SK-MEL-5 (cell line): ENCODE data around the gene HOXB5. TPM values are rescaled to one million over a fixed set of nuclear protein-coding genes. Genes with fewer than 3 reads are reported as not detected.

Source experiments
- DNase-seq: peaks from one replicate; pipeline ENCODE4 v3.0.0-alpha.2; 2016; ENCODE audit warnings: low read depth, low spot score
- in situ Hi-C: cut with HindIII; loops from 2 replicates; pipeline ENCODE4 v1.10.0; 2016; ENCODE audit warnings: low sequenced_read_pairs, high pct_unique_total_duplicates, low pct_unique_long_range_greater_than_20kb
- total RNA-seq: library from RNA; depleted of rRNA; stranded (reverse); fragments of >200 nt; shearing (Covaris generic); gene quantifications from 2 replicates; pipeline ENCODE4 v1.2.3, GENCODE V29; 2014

Gene HOXB5
- total RNA-seq, 1 experiment from 2014 or later: not detected

DNA sequence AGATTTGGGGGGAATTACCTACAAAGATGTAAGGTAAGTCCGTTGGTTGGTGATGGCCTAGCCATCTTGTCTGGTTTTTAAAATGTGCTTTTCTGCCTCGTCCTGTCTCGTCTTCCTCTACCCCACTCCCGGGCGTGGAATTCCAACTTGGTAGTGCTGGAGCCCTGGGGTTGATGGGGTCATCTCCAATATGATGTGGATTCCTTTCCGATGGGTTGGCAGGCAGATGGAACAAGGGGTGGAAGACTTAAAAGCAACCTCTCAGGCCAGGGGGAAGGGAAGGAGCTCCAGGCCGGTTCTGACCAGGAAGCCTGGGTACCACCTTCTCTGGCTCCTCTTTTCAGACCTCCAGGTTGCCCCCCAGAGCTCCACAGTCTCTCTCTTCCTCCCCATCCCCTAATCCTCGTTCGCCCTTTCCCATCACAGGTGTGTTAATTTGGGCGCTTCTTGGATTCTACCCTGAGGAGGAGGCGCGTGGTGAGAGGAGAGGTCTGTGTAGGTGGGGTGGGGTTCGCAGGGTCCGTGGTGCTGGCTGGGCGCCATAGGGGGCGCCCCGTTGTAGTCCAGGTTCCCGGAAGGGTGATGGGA lies 43.6 kb downstream of the HOXB5 start:
- in situ Hi-C loops: no loop called here
- DNase-seq: no peak

DNA sequence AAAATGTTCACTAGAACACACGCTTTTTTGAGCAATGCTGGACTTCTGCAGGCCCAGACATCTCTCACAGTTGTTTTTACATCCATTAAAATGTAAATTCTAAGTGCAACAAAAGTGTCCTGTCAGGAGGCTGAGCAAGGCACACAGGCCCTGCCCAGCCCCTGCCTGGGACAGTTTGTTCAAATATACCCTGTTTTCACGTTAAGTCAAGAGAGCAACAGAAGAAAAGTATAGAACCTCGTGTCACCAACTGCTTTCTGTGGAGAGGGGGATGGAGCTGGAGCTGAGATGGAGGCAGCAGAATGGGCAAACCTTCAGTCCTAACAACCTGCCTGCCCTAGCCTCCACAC lies 44.3 kb downstream of the HOXB5 start:
- DNase-seq: no peak
- in situ Hi-C loops: no loop called here

DNA sequence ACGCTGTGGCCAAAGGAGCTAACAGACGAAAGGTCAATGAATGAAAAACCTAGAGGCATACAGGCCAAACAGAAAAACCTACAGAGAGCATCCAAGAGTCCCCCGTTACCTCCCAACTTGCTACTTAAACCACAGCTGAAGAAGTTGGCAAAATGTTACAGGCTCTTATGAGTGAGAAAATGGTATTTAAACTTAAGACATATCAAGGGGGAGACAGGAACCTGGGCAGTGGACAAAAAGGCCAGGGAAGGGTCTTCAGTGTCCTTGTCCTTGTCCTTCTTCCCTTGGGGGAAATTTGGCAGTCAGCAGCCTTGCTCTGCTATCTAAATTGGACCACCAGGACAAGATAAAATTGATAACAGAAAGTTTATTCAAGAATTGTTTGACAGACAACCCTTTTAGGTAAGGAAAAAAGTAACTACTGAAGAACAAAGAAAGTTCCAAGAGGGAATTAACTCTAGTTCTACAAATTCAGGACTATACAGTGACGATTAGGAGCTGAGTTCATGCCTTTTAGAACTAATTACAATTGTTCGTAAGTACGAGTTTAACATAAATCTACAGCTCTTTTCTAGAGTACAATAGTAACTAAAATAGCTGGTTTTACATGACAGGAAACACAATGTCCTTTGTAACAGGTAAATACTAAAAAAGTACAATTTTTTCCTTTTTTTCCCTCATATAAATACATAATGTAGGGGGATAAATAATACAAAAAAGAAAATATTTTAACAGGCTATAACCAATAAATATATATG lies 44.9 kb downstream of the HOXB5 start:
- in situ Hi-C loops: no loop called here
- no peak for DNase-seq

DNA sequence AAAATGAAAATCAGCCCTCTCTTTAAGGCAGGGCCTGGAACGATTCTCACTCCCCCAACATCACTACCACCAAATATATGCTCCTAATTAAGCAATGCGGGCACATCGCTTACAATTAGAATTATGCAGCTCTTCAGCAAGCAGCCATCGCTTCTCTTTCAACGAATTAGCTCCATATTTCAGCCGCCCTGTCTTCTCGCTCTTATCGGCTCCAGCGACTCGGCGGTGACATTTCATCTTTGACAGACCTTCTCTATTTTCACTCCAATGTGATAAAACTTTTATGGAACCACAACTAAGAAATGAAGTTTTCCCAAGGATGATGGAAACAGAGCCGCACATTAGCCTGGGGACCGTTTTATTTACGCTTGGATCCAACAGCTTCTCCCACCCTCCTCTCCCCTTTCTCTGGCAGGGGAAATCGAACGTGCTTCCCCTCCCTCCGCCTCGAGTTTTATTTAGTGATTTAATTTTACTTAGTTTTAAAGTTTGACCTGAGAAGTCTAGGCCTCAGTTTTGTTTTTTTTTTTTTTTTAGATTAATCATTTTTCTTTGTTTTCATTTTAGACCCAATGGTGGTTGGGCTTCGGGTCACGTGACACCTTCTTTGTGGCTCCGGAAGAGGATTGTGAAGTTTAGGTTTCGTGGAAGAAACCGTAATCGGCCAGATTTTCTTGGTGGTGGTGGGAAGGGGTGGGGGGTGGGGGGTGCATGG lies 45.6 kb downstream of the HOXB5 start:
- no peak for DNase-seq
- in situ Hi-C loops: no loop called here

DNA sequence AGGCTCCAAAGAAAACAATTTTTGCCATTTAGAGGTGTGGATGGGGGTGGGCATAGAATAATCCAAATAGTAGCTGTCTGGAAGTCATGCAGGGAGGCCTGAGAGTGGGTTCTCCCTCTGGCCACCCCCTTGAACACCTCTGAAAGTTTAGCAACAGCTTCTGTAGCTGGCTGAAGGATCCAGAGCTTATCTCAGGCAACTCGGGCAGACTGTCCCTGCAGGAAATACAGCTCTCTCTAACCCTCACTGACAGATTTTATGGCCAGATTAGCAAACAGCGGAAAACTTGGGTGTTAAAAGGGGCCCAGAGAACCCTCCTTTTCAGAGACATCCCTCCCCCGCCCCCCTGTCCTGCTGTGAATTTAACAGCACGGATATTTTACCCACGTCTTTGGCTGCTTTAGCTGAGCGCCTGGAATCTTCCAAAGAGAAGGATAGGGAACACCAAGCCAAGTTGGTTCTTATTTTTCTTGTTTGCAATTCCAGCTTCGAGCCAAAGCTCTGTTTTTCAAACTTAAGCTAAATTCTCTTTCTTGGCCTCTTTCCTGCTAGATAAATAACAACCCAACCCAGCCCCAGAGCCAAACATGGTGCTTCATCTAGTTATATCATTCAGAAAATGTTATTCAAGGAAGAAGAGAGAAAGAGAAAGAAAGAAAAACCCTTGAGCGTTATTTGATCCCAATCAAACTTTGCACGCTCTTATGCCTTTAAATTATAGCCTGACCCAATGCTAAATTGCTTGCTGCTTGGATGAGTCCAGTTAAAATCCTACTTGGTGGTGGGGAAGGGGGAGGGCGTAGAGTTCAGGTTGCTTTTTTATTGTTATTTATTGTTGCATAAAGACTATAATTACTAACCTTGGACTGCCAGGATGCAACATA lies 46.4 kb downstream of the HOXB5 start:
- in situ Hi-C loops: no loop called here
- DNase-seq: no peak

DNA sequence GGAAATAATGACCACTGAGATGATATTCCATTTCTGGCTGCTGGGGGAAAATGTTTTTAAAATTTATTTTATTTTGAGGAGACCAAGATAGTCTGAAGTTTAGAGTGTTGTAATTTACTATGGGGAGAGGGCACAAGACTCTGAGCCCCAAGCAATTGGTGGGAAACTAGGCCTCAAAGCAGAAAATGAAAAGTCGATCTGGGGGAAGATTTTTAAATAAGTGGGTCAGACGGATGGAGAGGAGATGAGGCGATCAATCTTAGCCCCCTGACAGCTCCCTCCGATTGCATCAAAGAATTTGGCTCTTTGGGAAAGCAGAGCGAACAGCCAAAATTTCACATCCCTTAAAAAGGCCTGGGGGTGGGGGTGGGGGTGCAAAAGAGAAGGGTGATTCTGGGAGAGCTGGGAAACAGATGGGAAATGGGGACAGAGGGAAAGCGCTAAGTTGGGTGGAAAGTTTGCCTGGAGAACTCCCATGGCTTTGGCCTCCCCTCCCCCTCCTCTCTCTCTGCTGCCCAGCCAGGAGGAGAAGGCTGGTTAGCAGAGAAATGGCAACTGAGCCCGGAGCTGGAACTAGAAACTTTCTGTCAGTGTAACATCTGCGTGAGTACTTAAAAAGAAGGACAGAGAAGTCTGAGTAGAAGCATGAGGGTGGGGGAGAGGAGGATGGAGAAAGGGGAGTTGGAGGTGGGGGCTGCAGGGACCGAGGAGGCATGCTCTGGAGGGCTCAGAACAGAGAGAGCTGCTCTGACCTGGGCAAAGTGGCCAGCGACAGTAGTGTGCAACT lies 47.2 kb downstream of the HOXB5 start:
- in situ Hi-C loops: no loop called here
- no peak for DNase-seq

DNA sequence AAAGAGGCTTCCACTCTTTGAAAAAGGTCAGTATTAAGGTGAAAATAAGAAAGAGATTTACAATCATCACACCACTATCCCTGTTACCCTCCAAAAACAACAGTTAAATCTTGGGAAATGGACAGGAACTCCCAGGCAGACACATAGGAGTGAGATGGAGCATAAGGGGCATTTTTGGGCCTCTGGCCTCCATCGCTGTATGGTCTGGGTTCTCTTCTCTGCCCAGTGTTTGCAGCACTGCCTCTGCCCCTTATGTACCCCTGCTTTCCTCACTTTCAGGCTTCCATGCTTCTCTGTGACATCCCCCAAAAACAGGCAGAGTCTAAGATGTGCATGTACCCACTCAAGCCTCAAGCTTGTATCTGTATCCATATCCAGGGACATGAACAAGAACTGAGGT lies 48.0 kb downstream of the HOXB5 start:
- DNase-seq: no peak
- in situ Hi-C loops: no loop called here

DNA sequence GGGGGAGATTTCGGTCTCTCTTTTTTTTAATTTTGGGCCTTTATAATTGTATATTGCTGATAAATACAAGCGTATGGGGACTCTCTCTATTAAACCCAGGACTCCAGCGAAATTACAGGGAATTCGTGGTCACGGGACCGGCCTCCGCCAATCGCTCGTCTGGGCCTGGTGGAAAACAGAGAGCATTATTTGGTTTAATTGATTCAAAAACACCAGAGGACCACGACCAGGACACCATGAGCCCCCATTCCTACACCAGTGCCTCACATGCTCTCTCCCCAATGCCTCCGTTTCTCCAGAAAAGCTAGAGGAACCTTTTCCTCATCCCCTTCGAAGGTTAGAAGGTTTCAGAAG lies 48.6 kb downstream of the HOXB5 start, which contains the start of gene HOXB2:
TSS of gene HOXB2 (minus strand) at position 88 of the 354 bp plus-strand sequence. CDS start 198 bp downstream, outside the sequence.
- in situ Hi-C loops: no loop called here
- no peak for DNase-seq

DNA sequence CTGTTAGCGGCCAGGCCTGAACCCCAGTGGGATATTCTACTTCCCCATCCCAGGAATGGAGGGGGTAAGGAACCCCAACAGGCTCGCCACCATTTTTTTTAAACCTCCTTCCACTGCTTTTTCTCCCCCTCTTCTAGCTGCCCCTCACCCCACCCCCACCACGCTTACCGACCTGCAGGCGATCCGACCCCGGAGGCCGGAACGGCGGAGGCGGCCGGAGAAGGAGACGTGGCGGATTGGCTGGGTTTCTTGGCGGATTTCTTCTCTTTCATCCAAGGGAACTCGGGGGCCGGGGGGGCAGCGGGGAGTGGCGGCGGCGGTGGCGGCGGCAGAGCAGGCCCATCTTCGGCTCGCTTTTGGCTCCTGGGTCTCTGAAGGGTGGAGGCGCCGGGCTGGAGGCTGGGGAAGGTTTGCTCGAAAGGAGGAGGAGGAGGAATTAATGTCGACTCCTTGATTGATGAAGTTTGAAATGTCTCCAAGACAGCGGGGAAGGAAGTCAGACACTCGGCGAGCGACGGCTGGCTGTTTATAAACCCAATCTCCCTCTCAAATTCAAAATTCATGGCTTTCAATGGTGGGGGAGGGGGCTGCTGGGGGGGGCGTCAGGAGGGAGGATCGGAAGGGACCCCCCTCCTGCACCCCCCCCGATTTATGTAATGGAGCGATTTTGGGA lies 49.1 kb downstream of the HOXB5 start:
- no peak for DNase-seq
- in situ Hi-C loops: no loop called here

DNA sequence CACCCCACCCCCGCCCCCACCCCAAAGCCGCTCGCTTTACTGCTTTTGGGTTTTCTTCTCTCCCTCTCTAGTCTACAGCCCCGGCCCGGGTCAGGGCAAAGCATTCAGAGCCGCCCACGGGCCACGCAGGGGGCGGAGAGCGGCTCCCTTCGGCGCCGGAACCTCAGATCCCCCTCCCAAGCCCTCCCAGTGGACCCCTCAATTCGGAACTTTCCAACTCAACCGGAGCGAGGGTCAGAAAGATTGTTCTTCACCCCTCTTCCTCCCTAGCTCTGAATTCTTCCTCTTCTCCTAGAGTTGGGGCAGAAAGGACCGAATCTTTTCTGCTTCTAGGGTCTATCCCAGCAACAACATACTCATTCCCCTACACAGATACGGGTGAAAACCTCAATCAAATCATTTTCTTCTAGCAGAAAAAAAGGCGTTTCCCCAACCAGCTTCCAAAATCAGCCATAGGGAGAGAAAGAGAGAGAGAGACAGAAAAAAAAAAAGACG lies 49.7 kb downstream of the HOXB5 start:
- in situ Hi-C loops: no loop called here
- DNase-seq: no peak

DNA sequence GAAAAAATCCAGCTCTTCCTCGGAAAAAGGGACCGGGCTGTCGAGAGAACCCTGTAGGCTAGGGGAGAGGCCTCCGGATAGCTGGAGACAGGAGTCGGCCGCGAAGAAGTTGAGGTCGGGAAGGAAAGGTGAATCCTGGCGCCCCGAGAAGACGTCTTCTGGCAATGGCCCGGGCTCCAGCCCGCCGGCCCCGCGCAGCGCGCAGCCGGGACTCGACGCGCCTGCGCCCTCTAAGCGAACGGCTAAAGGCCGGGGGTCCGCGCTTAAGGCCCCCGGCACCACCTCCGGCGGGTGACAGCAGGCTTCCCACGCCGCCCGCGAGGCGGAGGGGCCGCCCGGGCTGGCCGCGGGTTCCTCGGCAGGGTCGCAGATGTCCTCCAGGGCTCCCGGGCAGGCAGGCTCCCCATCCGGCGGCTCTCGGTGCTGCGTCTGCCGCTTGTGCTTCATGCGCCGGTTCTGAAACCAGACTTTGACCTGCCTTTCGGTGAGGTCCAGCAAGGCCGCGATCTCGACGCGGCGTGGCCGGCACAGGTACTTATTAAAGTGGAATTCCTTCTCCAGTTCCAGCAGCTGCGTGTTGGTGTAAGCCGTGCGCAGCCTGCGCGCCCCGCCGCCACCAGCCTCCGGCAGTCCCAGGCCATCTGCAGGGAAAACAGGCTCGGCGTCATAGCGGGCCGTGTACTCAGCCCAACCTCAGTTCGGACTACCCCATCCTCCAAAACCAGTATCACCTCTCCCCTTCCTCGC lies 50.3 kb downstream of the HOXB5 start:
- no peak for DNase-seq

DNA sequence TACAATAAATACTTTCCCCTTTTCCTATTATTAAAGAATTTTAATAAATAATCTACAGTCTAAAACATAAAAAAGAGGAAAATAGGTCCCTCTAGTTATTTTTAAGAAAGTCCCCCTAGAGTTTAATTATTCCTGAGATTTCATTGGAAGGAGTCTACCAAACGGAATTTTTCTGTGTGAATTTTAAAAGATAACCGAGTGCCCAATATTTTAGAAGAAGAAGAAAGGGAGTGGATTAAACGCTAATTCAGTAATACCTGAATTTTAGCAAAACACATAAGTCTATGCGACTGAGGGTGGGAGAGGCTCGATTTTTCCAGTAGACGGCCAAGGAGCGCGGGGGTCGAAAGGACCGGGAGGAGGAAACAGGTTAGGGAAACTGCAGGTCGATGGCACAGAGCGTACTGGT lies 50.9 kb downstream of the HOXB5 start:
- no peak for DNase-seq
- in situ Hi-C loops: no loop called here

More for the DNA sequence above, 50.3 kb downstream of the HOXB5 start:
- in situ Hi-C loops: no loop called here

DNA sequence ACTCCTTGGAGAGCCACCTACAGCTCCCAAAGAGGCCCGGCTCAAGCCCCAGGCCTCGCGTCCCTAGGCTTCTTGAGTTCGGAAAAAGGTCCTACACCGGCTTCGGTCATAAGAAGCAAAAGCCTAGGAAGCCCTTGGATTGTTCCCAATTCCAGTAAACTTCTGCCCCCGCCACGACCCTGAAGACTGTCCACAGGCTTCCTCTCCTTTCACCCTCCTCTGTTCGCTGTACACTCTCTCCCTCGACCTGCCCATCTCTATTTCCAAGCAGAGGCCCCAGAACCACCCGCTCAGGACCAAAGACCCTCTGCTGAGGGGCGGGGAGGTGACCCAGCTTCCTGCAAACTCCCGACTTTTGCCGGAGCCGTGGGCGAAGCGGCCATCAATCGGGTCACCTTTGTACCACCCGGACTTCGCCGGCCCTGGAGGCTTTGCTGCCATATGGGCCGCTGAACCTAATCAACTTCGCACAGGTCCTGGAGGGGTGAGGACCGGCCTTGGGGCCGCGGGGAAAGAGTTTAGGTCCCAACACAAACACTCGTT lies 51.4 kb downstream of the HOXB5 start:
- DNase-seq: no peak
- in situ Hi-C loops: no loop called here

DNA sequence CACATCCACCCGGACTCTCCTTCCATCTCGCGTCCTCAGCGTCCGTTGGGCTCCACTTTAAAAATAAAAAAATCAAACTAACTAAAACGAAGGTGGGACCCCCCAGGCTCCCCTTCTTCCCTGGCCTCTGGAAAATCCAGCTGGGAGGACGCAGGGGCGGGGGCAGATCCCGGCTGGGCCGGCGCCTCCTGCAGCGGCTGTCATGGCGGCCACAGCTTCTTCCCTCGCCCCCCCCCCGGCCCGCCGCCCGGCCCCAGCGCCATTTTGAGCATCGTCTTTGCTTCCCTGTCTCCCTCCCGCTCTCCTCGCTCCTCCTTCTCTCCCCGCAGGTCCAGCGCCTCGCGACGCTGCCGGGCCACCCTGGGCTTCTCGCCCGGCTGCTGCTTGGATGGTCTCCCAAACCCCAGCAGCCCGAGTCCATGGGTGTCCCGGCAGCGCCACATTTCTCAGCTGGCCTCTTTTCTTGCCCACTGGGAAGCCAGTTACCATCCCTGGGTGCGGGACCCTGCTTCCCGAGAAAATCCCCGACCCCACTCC lies 51.9 kb downstream of the HOXB5 start:
- in situ Hi-C loops: no loop called here
- no peak for DNase-seq
